HEK293T (cell line): ENCODE measurements around the gene RNU4-1.

ENCODE experiments used
- ARNT ChIP-seq: fragments of 450-650 bp; IDR thresholded peaks from 2 replicates; pipeline ENCODE4 v1.6.1; 2017; ENCODE audit warnings: mild to moderate bottlenecking
- BHLHE40 ChIP-seq: fragments of 450-650 bp; IDR thresholded peaks from 2 replicates; pipeline ENCODE4 v1.6.1; 2016; ENCODE audit warnings: mild to moderate bottlenecking, moderate library complexity, borderline replicate concordance
- CTBP1 ChIP-seq: fragments of 450-650 bp; IDR thresholded peaks from 2 replicates; pipeline ENCODE4 v1.6.1; 2016; ENCODE audit warnings: borderline replicate concordance
- FOXA1 ChIP-seq: fragments of 450-650 bp; IDR thresholded peaks from 2 replicates; pipeline ENCODE4 v1.6.1; 2016; ENCODE audit warnings: mild to moderate bottlenecking
- FOXM1 ChIP-seq: fragments of 450-650 bp; IDR thresholded peaks from 2 replicates; pipeline ENCODE4 v1.6.1; 2017; ENCODE audit warnings: mild to moderate bottlenecking, borderline replicate concordance
- NFRKB ChIP-seq: fragments of 450-650 bp; IDR thresholded peaks from 2 replicates; pipeline ENCODE4 v1.6.1; 2016; ENCODE audit warnings: mild to moderate bottlenecking, moderate library complexity
- SP1 ChIP-seq: fragments of 450-650 bp; IDR thresholded peaks from 2 replicates; pipeline ENCODE4 v1.6.1; 2017
- SUZ12 ChIP-seq: fragments of 450-650 bp; IDR thresholded peaks from 2 replicates; pipeline ENCODE4 v1.6.1; 2016; ENCODE audit warnings: mild to moderate bottlenecking
- ZNF384 ChIP-seq: fragments of 450-650 bp; IDR thresholded peaks from 2 replicates; pipeline ENCODE4 v1.6.1; 2016
- TF ChIP-seq, protein P1 (sequence below): fragments of 450-650 bp; IDR thresholded peaks from 2 replicates; pipeline ENCODE4 v1.6.1; 2016

GRCh38 chr12:120252071-120252906 lies 40.7 kb downstream of the RNU4-1 start:
- no peak for TF ChIP-seq CTBP1
- no peak for TF ChIP-seq ARNT
- TF ChIP-seq FOXM1, result no peak
- TF ChIP-seq SUZ12, result no peak
- TF ChIP-seq SP1, result no peak
- TF ChIP-seq FOXA1, result no peak
- no peak for TF ChIP-seq ZNF384
- TF ChIP-seq BHLHE40, result no peak
- TF ChIP-seq, protein P1, sequence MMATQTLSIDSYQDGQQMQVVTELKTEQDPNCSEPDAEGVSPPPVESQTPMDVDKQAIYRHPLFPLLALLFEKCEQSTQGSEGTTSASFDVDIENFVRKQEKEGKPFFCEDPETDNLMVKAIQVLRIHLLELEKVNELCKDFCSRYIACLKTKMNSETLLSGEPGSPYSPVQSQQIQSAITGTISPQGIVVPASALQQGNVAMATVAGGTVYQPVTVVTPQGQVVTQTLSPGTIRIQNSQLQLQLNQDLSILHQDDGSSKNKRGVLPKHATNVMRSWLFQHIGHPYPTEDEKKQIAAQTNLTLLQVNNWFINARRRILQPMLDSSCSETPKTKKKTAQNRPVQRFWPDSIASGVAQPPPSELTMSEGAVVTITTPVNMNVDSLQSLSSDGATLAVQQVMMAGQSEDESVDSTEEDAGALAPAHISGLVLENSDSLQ, result no peak
- no peak for TF ChIP-seq NFRKB
